CD4-positive, alpha-beta T cell treated with Interleukin-17A for 1 hour (primary cell): ENCODE results near the gene VEGFA.

Experiments used
- DNase-seq: peaks from one replicate; pipeline ENCODE4 v3.0.0-alpha.2; 2020

The VEGFA gene

GRCh38 chr6:43788301-43788700, 18.3 kb downstream of the VEGFA start:
- no peak for DNase-seq

DNA sequence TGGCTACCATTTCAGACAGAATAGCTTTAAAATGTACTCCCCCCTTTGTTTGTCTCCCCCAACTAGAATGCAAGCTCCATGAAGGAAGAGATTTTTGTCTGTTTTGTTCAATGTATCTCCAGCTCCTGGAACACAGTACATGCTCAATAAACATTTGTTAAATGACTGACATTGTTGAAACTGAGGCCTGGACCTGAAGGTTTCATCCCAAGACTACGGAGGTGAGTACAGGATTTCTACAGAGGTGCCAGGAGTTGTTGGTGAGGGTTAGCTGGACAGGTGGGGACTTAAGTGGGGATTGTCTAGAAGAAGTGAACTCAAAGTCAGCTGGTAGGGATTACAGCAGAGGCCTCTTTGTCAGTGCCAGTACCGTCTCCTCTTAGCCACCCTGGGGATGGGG, 19.4 kb downstream of the VEGFA start:
- DNase-seq: no peak

DNA sequence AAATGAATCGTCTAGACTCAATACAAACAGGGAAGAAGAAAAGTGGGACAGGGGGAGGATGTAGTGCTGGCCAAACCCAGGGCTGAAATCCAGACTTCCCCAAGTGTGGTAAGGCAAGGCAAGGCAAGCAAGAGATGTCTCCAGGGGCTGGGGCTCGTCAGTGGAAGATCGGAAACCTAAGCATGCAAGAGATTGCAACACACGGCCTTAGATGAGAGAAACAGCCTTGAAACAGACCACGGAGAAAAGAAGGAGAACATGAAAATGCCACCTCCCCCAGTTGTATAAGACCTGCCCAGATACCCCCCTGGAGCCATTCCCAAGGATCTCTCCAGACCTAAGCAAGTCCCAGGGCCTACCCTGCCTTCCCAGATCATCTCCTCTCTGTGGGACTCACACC, 20.0 kb downstream of the VEGFA start:
- no peak for DNase-seq

DNA sequence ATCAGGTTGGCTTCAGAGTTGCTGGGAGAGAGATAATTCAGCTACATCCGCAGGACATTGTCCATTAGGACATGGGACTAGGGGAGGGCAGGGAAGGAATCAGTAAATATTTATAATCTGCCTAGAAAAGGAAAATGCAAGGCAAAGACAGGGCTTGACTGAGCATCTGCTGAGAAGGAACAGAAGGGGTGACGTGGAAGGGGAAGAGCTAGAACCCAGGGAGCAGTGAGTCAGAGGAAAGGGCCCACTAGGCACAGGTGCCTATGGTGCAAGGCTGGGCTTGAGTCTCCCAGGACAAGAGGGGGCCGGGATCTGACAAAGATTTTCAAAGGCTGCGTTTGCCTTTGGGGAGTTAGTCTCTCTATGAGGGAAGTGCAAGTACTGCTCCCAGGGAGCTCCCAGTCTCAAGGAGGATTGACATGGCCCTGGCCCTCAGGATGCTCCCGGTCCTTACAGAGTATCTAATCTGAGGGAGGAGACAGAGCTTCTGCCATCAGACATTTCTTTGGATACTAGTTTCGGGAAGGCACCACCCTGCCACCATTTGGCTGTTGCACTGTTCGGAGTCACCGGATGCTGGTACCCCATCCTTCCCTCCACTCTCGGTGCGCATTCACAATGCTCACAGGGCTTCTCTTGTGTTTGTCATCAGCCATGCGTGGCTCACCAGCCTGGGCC, 21.9 kb downstream of the VEGFA start:
- no peak for DNase-seq

DNA sequence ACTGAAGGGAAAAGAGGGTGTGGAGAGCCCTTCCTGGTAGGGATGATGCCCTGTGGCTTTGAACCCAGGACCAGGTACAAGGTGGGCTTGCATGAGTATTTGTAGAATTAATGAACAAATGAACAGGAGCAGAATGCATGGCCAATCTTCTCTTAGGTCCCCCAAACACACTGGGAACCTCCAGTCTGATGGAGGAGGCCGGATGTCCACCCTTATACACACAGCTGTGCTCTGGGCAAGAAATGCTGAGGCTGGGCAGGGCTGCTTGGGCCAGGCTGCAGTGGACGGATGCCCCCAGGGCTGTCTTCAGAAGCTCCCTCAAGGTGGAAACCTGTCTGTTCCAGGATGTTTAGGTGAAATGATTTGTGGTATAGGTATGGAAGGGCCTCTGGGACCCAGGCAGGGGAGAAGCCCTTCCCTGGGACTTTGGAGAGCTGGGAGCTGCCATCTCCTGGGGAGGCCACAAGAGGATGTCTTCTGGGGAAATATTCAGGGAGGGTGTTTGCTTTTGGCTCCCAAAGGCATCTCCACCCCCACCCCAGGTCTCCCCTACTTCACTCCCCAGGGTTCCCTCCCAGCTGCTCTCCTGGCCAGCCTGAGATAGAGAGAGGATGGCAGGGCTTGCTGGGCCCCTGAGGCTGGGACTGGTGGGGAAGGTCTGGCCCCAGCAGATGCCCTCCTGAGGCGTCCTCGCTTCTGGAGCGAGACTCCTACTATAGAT, 23.3 kb downstream of the VEGFA start:
- DNase-seq: no peak

- no peak for DNase-seq
Observed at GRCh38 chr6:43793875-43794242, 23.8 kb downstream of the VEGFA start.

GRCh38 chr6:43795421-43795820, 25.4 kb downstream of the VEGFA start:
- DNase-seq: no peak

GRCh38 chr6:43796168-43796567, 26.2 kb downstream of the VEGFA start:
- DNase-seq: no peak

DNA sequence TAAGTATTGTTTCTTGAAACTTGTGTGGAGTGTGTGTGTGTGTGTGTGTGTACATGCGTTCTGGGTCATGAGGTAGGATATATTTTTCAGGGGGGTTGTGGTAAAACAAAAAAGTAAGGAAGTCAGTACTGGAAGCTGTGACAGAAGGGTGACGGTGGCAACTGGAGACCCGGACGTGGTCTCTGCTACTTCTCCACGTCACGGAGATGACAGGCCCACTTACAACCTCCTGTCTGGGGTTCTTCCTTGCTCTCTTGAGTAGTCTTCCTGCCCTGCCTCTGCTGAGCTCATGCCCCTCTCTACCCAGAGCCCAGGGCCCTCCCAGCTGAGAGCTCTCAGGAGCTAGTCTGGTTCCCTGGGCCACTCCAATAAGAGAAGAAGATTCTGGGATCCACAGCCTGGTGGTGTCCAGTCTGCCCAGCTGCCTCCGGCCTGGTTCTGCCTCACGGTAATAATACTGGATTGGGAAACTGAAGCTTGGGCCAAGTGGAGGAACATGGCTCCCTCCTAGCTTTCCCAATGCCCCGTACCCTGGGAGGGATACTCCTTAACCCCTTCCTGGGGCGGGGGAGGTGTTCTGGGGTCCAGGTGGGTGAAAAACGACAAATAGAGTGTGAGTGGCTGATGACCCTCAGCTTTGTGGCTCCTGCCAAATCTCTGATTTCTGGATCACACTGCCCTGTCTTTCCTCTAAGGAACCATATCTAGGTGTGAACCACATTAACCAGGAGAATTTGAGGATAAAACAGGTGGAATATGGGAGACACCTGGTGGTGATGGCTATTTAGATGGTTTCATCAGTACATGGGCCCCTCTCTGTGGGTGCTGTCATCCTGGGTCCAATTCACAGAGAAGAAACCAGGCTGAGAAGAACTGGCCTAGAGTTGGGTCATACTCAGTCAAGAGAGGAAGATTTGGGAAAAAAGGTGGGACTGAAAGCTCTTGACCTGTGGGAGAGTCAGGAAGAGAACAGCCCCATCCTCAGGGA, 27.2 kb downstream of the VEGFA start:
- no peak for DNase-seq

- DNase-seq: no peak
Observed at GRCh38 chr6:43797919-43798318, 27.9 kb downstream of the VEGFA start.

DNA sequence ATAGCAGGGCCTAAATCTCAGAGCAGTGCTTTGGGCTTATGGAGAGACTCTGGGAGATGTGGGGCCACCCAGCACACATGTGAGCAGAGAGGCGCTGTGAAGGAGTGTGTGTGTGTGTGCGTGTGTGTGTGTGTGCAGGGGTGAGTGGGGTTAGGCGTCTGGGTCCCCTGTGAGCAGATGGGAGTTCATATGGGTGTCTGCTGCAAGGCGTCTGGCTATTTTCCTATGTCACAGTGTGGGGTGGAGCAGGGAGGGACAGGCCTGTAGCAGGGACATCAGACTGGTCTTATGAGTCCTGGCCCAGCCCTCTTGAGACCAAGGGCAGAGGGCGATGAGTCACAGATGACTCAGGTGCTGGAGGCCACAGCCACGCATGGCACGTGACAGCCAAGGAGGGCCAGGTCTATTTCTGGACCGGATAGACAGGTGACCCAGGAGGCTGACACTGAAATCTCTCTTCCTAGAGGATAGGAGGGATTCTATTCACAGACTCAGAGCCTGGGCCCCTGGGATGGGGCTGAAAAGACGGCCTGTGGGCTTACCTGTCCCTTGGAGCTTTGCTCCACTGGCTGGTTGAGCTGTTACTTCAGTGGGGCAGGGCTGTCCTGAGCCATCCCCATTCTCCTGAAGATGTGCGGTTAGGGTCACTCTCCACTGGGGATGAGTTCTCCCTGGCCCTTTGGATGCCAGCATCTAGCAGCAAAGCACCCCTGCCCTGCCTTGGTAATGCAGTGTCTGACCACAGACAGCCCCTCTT, 28.9 kb downstream of the VEGFA start:
- no peak for DNase-seq

DNA sequence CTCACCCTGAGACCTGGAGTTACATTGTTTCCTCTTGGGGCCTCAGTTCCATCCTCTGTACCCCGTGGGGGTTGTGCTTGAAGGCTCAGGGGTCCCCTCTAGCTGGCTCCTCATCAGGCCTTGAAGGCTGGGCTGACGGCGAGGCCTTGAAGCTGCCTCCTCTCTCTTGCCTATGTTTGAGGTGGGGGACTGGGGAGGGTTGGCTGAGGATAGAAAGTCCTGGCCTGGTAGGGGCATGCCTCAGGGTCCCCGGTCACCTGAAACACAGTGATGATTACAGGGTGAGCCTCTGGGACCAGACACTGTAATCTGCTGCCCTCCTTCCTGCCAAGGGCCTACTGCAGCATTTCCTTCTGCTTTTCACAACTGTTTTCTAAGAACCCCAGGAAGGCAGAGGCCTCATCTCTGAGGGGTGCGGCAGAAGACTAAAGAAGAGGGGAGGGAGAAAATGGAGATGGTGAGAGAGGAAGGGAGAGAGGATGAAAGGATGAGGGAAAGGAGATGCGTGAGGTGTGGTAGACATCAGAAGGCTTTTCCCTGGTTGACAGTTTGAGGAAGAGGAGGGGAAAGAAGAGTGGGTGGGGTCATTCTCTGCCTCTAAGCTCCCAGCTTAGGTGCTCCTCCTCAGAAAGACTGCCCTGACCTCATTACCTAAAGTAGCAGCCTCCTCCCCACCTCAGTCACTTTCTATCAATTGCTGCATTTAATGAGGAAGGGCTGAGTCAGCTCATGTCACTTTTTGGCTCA, 29.7 kb downstream of the VEGFA start:
- DNase-seq: no peak

DNA sequence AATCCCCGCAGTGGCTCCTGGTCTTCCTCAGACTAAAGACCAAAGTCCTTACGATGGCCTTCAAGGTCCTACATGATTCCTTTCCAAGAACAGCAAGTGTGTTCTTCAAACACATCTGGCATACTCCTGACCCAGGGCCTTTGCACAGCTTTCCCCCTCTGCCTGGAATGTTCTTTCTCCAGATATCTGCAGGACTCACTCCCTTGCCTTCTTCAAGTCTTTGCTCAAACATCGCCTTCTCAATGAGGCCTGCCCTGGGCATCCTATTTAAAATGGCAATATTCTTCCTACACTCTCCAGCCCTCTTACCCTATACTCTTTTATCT, 30.2 kb downstream of the VEGFA start:
- DNase-seq: no peak

GRCh38 chr6:43800746-43801494, 30.9 kb downstream of the VEGFA start:
- DNase-seq: no peak

DNA sequence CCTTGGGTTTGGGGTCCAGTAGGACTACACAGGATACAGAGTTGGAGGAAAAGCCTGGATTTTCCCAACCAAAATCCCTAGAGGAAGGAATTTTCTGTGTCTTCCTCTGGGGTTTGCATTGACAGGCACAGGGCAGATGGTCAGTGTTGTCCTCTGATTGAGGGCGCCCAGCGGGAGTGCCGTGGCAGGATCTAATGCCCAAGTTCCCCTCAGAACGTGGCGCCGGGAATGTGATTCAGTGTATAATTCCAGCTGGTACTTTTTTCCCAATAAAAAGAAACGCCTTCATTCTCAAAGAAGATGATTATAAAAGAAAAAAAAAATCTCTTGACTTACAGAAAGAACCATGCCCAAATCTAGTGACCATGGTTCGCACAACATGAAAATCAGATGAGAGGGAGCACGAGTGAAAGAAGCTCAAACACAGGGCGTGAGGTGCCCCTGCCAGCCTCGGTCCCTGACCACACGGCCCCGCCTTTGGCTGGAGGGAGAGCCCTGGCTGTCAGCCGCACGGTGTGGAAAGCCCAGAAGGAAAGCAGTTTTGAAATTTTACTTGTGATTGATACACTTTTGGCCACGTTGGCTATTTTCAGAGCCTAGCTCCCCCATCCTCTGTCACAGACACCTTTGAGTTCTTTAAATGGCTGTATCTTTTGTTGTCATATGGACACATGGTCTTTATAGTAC, 31.6 kb downstream of the VEGFA start:
- no peak for DNase-seq

- DNase-seq: no peak
Observed at GRCh38 chr6:43803055-43803782, 33.2 kb downstream of the VEGFA start.

DNA sequence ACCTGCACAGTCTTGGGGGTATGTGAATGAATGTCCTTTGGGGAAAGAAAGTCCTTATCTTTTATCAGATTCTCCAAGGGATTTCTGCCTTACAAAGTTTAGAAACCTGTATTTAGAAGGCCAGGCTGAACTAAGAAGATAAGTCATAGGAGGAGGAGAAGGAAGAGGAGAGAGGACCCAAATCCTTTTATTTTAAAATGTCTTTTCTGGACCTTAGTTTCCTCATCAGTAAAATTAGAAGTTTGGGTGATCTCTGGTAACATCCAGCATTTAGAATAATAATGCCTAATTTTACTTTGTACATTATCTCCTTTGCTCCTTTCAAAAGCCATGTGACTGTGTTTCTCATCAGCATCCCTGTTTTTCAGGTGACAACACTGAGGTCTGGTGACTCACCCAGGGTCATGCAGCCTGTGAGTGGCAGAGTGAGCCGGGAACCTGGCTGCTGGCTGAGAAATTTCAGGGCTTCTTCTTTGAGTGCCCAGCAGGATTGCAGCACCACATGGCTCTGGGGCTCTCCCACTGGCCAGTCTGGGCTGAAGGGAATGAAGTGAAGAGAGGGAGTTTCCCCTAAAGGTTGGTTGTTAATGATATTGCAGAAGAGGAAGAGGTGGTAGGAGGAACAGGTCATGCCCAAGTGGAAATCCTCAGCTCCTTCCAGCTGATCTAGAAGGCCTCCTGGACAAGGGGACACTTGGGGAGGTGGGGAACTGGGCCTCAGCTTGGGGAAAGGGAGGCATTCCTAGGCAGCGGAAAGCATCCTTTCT, 34.0 kb downstream of the VEGFA start:
- DNase-seq: no peak

- no peak for DNase-seq
Observed at GRCh38 chr6:43804550-43805223, 34.7 kb downstream of the VEGFA start.

- DNase-seq: no peak
Observed at GRCh38 chr6:43805699-43806042, 35.7 kb downstream of the VEGFA start.
